Cardiac muscle cell (in vitro differentiated cells and primary cell): ENCODE data around the gene ADM. TPM values are rescaled to one million over a fixed set of nuclear protein-coding genes. Genes with fewer than 3 reads are reported as not detected.

ENCODE experiments used
- DNase-seq, 2 donors: peaks; one replicate each; pipeline versions ENCODE4 v3.0.0 to v3.0.0-alpha.2; 2010 to 2017; ENCODE audit warnings: low read depth in 1 of 2, low spot score in 1 of 2
- H3K27ac ChIP-seq: fragments of 200-600 bp; sonication (generic); 2 replicates; pipeline ENCODE4 v1.5.1; 2016
- H3K27me3 ChIP-seq: fragments of 200-600 bp; sonication (generic); 2 replicates; pipeline ENCODE4 v1.6.0; 2016; ENCODE audit warnings: control low read depth
- H3K36me3 ChIP-seq: fragments of 200-600 bp; sonication (generic); 2 replicates; pipeline ENCODE4 v1.5.1; 2016; ENCODE audit warnings: control low read depth
- H3K4me1 ChIP-seq: fragments of 200-600 bp; sonication (generic); 2 replicates; pipeline ENCODE4 v1.8.1; 2017; ENCODE audit warnings: low read depth, mild to moderate bottlenecking, mixed run types
- H3K4me3 ChIP-seq: fragments of 200-600 bp; sonication (generic); 2 replicates; pipeline ENCODE4 v1.5.1; 2016; ENCODE audit warnings: mild to moderate bottlenecking
- H3K9me3 ChIP-seq: fragments of 200-600 bp; sonication (generic); 2 replicates; pipeline ENCODE4 v1.5.1; 2017; ENCODE audit warnings: low read depth, mild to moderate bottlenecking, control low read depth
- polyA plus RNA-seq: library from polyadenylated mRNA; unstranded; fragments of >200 nt; fragmentation: Nextera tagmentation; extraction: Ambion mirVana; gene quantifications from 2 replicates; pipeline ENCODE4 v1.2.1, GENCODE V29; 2016
- total RNA-seq: library from RNA; depleted of rRNA; stranded (reverse); fragments of >200 nt; gene quantifications from 2 replicates; pipeline ENCODE4 v1.2.3, GENCODE V29; 2016
- TF ChIP-seq, protein P1 (sequence below): IDR thresholded peaks from 2 replicates; pipeline ENCODE4 v1.5.1; 2012; ENCODE audit warnings: low read depth, mild to moderate bottlenecking, low read length

Gene ADM
- total and polyA plus RNA-seq, 2 experiments from 2014 or later = 79.6 to 93.1 TPM

DNA sequence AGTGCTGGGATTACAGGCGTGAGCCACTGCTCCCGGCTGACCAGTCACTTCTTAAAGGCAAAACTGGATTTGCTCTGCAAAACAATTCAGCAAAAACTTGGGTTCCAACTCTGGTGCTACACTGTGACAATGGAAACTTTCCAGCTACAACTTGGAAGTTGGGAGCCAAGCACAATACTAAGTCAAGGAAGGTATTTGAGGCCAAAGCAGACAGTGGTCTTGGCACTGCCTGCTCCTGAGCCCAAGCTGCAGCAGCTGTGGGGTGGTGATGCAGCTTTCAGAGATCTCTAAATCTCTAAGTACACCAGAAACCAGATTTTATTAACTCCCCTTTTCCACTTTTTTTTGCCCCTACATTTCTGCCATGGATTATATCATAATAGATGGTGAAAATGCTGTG lies 17.5 kb downstream of the ADM start:
- H3K4me3 ChIP-seq = no peak overlapping the region
- TF ChIP-seq, protein P1, sequence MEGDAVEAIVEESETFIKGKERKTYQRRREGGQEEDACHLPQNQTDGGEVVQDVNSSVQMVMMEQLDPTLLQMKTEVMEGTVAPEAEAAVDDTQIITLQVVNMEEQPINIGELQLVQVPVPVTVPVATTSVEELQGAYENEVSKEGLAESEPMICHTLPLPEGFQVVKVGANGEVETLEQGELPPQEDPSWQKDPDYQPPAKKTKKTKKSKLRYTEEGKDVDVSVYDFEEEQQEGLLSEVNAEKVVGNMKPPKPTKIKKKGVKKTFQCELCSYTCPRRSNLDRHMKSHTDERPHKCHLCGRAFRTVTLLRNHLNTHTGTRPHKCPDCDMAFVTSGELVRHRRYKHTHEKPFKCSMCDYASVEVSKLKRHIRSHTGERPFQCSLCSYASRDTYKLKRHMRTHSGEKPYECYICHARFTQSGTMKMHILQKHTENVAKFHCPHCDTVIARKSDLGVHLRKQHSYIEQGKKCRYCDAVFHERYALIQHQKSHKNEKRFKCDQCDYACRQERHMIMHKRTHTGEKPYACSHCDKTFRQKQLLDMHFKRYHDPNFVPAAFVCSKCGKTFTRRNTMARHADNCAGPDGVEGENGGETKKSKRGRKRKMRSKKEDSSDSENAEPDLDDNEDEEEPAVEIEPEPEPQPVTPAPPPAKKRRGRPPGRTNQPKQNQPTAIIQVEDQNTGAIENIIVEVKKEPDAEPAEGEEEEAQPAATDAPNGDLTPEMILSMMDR = no peak
- DNase-seq = peak in 1 of 2 donors; percentile 33
- no peak overlapping the region for H3K27ac ChIP-seq
- no peaks in the 10 kb centered on the region for H3K36me3 ChIP-seq
- peaks cover 5% of the 10 kb centered on the region for H3K4me1 ChIP-seq
- H3K9me3 ChIP-seq = no peaks in the 10 kb centered on the region
- no peaks in the 10 kb centered on the region for H3K27me3 ChIP-seq

DNA sequence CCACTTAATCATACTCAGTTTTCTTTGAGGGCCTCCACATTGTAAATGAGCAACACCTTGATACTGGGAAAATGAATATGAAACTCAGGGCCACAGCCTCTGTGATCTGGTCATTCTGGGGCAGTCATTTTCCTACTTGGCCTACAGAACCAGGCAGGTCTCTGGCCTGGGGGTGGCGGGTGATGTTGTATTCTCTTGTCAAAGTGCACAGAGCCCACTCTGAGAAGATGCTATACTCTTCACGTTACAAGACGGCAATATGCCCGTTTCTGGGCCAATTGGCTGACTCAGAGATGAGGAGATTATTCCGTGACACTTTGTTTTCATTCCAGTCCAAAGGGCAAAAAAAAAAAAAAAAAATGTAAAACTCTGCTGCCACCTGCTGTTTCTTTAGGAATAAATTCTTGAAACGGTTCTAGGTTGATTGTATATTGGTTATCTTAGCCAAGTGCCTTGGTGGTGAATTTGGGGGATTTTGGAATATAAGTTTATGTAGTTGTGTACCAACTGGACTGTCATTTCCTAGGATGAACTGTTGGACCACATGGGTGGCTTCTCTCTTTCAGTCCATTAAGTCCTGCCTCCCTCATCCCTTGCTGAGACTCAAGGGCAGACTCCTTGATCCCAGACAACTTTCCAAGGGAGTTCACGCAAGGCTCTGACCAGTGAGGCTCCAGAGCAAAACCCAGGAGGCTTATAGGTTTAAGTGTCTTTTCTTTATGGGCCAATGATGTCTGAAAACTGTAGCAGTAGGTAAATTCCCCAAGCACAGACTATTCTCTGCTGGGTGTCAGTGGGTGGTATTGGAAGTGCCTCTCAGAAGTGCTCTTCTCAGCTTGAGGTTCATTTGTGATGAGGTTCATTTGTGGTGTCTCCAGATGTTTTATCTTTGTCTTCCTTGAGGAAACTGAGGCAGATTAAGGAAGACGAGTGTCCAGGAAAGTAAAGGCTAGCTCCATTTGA lies 18.2 kb downstream of the ADM start:
- peak; percentile 64 to 90 for DNase-seq
- Histone ChIP-seq H3K4me3 (no peak overlapping the region), H3K27ac (no peak overlapping the region), H3K4me1 (peaks cover 5% of the 10 kb centered on the region), H3K36me3 (no peaks in the 10 kb centered on the region), H3K9me3 (no peaks in the 10 kb centered on the region), H3K27me3 (no peaks in the 10 kb centered on the region)
- TF ChIP-seq, protein P1 = peak; percentile 46

DNA sequence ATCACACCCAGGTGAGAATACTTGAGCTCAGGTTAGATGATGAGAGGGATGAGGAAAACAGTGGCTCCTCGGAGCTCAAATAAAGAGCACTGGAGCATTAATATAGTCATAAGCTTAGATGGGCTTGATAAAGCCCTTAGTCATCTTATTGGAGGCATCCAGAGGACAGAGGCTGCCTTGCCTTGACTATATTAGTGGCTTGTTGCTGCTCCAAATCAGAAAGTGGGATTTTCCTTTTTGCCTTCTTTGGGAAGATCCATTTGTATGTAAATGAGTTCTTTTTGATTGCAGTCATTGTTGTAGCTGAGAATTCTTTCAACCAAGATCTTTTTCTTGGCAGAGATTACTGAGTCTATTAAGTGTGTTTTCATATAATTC lies 18.9 kb downstream of the ADM start:
- no peaks in the 10 kb centered on the region for H3K36me3 ChIP-seq
- H3K4me3 ChIP-seq = no peak overlapping the region
- H3K9me3 ChIP-seq = no peaks in the 10 kb centered on the region
- no peak overlapping the region for H3K27ac ChIP-seq
- DNase-seq = peak in 1 of 2 donors; percentile 46
- H3K27me3 ChIP-seq = no peaks in the 10 kb centered on the region
- H3K4me1 ChIP-seq = peaks cover 7% of the 10 kb centered on the region
- TF ChIP-seq, protein P1 = no peak

DNA sequence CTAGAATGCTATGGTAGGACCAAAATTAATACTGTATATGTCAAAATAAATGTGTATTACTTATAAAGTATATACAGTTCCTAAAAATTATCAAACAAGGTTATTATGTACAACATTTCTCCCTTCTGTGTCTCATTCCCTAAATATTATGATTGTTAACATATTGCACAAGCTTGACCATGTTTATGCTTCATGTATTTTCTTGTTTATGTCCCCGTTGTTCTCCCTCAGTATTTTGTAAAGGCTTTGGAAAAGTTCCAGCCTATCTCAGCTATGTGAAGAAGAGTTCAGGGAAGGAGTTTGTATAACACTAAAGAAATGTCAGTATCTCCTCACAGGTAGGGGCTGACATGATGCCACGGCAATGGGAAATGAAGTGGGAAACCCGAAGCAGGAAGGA lies 19.6 kb downstream of the ADM start:
- H3K27me3 ChIP-seq = no peaks in the 10 kb centered on the region
- H3K4me1 ChIP-seq = peaks cover 7% of the 10 kb centered on the region
- H3K4me3 ChIP-seq = no peak overlapping the region
- H3K9me3 ChIP-seq = no peaks in the 10 kb centered on the region
- TF ChIP-seq, protein P1 = no peak
- H3K36me3 ChIP-seq = no peaks in the 10 kb centered on the region
- peak in 1 of 2 donors; percentile 27 for DNase-seq
- no peak overlapping the region for H3K27ac ChIP-seq

DNA sequence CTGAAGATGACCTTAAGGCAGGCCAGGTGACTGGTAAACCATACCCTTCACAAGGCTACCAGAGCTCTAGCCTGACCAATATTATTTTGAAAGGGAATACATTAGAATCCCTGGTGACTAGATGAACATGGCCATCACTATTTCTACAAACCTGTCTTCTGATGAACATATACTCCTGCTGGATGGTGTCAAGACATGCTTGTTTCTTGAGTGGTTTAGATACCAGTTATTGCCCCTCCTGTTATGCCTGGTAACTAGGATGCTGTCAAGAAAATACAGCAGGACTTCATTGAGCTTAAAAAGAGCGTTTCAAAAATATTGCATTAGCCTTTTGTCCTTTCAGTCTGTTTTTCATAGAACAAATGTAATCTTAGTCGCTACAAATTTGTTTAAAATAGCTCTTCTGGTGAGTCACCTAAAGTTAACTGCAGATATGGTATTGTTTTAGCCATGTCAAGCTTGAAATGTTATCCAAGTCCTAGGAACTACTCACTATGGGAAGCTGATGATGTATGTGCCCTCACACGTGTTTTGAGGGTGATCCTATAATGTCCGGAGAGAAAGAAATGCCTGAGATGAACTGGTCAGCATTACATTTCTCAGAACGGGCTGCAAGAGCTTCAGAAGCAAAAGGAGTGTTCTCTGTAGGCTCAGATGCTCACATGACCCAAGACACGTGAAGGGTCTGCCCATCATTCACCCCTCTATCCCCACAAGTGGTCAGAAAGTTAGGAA lies 20.6 kb downstream of the ADM start:
- TF ChIP-seq, protein P1 = no peak
- Histone ChIP-seq H3K9me3 (no peaks in the 10 kb centered on the region), H3K27me3 (no peaks in the 10 kb centered on the region)

More for the DNA sequence above, 20.6 kb downstream of the ADM start:
- DNase-seq = peak in 1 of 2 donors; percentile 85
- Histone ChIP-seq H3K36me3 (no peaks in the 10 kb centered on the region), H3K4me1 (peaks cover 7% of the 10 kb centered on the region), H3K27ac (no peak overlapping the region), H3K4me3 (no peak overlapping the region)
